GOT3 (cell line): Measurements from ENCODE around the gene KISS1.
"Not testable (repeated sequence)": the region's sequence is repeated elsewhere in the genome, so short reads cannot be mapped to it uniquely, and the experiment has no call there.

Experiments
- DNase-seq: peaks from one replicate; lab custom pipeline; 2025; ENCODE audit warnings: mixed read lengths; lab: John Stamatoyannopoulos, UW

The KISS1 gene

GRCh38 chr1:204196068-204196795, at the start of gene KISS1:
TSS of gene KISS1 (minus strand) at chr1:204196491. CDS start at chr1:204192876, 3,615 bp downstream.
- no peak for DNase-seq

GRCh38 chr1:204242920-204243319, 46.6 kb upstream of the KISS1 start:
- DNase-seq: no peak

GRCh38 chr1:204241914-204242313, 45.6 kb upstream of the KISS1 start:
- no peak for DNase-seq

- no peak for DNase-seq
These were observed 44.8 kb upstream of the KISS1 start for GRCh38 chr1:204241050-204241449.

GRCh38 chr1:204240233-204240632, 43.9 kb upstream of the KISS1 start:
- no peak for DNase-seq

- not testable (repeated sequence) for DNase-seq
These were observed 43.1 kb upstream of the KISS1 start for GRCh38 chr1:204239401-204239800.

GRCh38 chr1:204238520-204238919, 42.2 kb upstream of the KISS1 start:
- not testable (repeated sequence) for DNase-seq

- DNase-seq: not testable (repeated sequence)
These were observed 41.2 kb upstream of the KISS1 start for GRCh38 chr1:204237515-204237914.

GRCh38 chr1:204232526-204232925, 36.2 kb upstream of the KISS1 start:
- no peak for DNase-seq

- DNase-seq: no peak
These were observed 33.9 kb upstream of the KISS1 start for GRCh38 chr1:204230211-204230610.

- no peak for DNase-seq
These were observed 32.6 kb upstream of the KISS1 start for GRCh38 chr1:204228896-204229295.

GRCh38 chr1:204227996-204228785, 31.9 kb upstream of the KISS1 start:
- DNase-seq: no peak

- no peak for DNase-seq
These were observed 31.1 kb upstream of the KISS1 start for GRCh38 chr1:204227351-204227750.

- DNase-seq: no peak
These were observed 29.8 kb upstream of the KISS1 start for GRCh38 chr1:204225841-204226735.

- no peak for DNase-seq
These were observed 28.4 kb upstream of the KISS1 start for GRCh38 chr1:204224655-204225054.

GRCh38 chr1:204223129-204223860, 27.0 kb upstream of the KISS1 start:
- DNase-seq: no peak

- DNase-seq: no peak
These were observed 26.4 kb upstream of the KISS1 start for GRCh38 chr1:204222764-204223055.

GRCh38 chr1:204222006-204222763, 25.9 kb upstream of the KISS1 start:
- DNase-seq: no peak

GRCh38 chr1:204221271-204221670, 25.0 kb upstream of the KISS1 start:
- no peak for DNase-seq

GRCh38 chr1:204219971-204220616, 23.8 kb upstream of the KISS1 start:
- DNase-seq: no peak

- DNase-seq: no peak
These were observed 22.3 kb upstream of the KISS1 start for GRCh38 chr1:204218552-204218951.
